Activated T-cell treated with anti-CD3 and anti-CD28 coated beads for 4 hours (primary cell): ENCODE measurements around the gene AFAP1.

Experiments used
- DNase-seq: peaks from one replicate; pipeline ENCODE4 v3.0.0-alpha.2; 2020

Gene AFAP1

DNA sequence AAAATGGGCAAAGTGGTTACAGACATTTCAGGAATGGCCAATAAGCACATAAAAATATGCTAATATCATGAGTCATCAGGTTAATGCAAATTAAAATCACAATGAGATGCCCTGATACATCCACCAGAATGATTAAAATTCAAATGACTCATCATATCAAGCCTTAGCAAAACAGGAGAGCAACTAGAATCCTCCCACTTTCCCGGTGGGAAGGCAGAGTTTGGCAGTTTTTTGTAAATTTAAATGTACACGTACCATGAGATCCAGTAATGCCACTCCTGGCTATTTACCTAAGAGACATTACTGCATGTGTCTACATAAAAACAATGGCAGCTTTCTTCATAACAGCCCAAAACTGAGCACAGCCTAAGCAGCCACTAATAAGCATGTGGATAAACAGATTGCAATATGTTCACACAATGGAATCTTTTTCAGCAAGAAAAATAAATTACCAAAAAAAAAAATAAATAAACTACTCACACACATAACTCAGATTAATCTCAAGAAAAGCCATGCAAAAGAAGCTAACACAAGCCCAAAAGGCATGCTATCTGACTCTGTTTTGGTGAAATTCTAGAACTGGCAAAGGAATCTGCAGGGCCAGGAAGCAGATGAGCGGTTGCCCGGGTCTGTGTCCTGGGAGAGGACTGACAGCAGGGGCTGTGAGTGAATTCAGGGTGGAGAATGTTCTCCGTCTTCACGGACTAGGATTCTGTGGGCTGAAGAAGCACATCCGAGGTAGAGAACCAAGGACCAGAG, 48.8 kb downstream of the AFAP1 start:
- DNase-seq = no peak

DNA sequence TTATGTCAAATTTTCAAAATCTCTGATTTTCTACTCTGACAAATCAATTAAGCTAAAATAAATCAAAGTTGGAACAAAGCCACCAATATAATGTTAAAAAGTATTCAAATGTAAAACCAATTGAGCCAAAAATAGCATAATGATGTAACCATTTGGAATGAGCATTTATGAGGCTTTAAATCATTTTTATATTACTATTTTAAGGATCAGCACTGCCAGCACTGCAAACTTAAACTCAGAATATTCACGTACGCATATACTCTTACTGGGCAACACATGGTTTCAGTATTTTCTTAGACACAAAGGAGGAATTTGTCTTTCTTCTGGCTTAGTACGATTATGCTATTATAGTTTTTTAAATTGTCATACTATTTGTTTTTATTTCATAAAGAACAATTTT, 52.2 kb downstream of the AFAP1 start:
- DNase-seq = no peak

DNA sequence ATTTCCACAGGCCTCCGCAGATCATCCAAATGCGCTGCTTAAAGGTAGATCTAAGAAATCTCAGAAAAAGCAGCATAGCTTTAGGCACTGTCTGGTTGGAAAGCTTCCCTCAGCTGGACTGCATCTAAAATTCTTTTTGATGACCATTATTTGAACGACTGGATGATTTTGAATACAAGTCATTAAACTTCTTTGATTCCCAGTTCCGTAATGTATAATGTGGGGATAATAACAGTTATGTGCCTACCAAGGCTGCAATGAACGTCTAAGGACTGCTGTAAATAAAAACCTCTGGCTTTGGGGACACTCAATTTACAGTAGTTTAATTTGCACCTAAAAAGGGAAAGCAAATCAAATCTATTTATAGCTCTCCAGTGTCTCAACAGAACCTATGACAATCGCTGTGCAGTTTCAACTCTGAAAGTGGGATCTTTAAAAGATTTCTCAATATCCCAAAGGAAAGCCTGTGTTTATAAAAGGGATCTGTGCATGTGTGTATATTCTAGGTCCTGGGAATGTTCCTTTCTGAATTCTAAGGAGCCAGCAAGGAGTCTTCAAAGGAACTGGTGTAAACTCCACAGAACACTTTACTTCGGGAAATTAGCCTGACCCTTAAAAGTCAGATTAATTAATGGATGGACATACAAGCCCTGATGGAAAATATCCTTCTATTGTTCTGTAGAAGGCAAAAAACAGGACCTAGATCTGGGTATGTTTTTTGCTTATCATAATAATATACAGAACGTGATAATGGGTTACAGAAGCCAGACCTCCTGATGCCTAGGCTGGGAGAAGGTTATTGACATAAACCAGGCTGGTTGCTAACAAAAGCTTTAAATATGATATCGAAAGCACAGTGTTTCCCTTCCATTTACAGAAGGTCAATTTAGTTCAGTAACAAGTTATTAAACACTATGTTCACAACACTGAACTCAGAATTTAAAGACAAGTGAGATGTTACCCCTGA, 53.4 kb downstream of the AFAP1 start:
- no peak for DNase-seq

DNA sequence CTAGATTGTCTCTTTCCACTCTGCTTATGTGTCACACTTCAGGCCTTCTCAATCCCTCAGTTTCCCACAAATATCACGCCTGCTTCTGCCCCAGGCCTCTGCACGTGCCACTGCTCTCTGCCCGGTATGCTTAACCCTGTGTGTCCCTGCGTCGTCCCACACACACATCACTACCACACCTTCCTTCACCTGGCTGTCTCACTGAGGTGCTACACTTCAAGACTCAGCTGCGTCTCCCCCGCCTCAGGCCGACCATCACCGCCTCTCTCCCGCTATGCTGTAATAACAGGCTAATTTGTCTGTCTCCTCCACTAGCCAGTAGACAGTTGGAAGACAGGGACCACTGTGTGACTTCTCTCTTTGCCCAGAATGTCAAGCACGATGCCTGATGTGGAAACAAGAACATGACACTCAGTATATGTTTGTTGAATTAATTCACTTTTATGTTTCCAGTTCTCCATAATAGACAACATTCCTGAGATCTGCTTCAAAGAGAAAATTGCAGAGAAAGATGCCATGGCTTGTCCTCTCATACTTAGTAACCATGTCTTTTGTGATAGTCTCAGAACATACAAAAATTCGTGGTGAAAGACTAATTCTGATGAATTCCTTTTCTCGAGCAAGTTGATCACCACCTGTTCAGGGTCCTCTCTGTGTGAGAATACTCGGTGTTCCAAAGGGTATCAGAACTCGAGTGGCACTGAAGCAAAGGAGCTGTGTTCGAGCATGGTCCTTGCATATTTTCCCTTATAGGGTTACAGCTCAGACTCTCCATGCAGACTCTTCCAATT, 54.2 kb downstream of the AFAP1 start:
- no peak for DNase-seq

DNA sequence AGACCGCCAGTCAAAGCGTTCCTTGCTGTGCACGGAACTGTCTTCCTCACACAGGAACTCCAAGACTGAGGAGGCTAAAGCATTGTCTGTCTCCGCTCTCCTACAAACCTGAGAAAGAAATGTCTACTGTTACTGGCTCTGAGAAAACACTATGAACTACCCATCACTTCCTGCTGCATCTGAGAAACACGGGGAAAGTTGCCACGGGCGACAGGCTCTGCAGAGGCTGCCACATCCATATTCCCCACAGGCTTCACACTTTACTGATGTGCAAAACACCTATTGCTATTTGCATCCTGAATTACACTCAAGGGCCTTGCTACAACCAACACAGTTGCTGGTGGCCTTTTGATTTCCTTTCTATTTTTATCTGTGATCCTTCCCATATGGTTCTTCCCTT, 59.0 kb downstream of the AFAP1 start:
- no peak for DNase-seq

DNA sequence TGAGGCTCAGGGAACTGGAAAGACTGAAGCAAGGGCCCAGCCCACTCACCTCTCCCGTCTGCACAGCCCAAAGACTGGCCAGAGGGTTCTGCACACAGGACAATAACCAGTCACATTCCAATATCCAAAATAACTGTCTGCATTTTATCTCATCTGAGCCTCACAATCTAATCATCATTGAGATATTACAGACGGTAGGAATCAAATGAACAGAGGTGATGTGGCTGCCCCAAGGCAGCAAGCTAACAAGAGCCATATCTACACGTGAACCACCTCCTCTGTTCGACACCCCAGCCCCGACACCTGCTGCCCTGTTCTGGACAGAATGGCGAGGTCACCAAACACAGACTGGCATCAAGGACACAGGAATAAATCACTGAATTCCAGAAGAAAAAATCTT, 60.5 kb downstream of the AFAP1 start:
- no peak for DNase-seq

DNA sequence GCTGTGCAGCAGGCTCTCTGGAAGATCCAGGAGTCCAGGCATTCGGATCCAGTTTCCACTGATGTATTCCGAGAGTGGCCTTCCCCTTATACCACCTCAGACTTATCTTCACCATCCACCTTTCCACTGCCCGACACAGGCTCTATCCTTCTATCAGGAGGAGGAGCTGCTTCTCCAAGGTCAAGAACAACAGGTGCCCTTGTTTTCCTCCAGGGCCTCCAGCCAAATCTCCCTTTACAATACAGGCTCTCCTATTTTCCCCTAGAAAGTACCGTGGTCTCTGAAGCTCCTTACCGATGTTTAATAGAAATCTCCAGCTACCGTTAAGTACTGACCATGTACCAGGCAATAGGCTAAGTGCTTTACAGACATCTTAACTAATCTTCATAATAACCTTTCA, 61.3 kb downstream of the AFAP1 start:
- DNase-seq = no peak

DNA sequence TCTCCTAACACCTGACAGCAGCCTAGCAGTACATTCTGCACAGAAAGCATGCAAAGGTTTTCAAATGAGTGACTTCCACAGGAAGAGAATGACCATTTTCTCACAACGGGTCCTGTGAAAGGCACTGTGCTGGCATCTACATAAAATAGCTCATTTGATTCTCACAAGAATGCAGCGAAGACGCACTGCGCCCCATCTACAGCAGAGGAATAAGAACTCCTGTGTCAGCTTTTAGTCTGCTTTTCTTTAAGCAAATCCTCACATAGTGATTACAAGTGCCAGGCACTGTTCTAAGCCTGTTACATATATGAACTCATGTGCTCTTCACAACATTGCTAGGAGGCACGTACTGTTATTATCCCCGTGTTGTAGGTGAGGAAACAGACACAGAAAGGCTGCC, 62.5 kb downstream of the AFAP1 start:
- DNase-seq = no peak

DNA sequence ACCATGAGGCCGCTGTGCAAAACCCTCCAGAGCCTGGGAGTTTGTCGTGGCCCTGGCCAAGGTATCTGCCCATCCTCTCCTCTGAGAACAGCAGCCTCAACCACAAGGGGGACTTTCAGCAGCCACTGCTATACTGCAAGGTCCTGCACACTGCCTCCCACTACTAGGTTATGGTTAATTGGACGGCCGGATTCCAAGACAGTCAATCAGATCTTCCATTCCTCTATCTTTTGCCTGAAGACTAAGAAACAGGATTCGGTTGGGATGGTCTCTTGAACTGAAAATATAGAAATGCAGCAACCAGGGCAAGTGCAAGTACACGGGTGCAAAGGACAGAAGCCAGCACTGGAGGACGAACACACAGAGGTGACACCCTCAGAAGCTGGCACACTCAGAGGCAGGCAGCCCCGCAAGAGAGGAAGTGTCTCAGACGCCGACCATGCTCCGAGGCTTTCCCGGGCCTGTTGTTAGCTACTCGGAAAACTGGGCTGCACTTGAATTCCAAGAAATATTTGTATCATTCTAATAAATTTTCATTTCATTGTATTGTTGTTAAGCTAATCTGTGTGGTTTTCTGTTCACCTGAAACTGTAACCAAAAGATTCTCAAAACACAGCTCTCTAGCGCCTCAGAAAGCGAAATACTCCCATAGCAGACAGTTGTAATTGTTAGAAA, 63.3 kb downstream of the AFAP1 start:
- DNase-seq = peak; percentile 25

DNA sequence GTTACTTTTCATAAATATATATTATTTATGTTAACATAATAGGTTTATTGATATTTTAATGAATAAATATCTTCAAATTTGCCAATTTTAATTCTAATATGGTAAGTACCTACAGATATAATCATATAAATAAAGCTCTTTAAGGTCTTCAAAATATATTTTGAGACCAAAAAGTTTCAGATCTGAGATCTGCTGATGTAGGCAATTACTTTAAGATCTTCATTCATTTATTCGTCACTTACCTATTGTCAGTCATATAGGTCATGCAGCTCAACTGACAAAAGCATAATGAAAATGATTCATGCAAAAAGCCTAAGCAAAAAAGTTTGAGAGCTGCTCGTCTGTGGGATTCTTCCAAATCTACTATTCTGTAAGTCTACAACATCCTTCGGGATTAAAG, 64.8 kb downstream of the AFAP1 start:
- no peak for DNase-seq

DNA sequence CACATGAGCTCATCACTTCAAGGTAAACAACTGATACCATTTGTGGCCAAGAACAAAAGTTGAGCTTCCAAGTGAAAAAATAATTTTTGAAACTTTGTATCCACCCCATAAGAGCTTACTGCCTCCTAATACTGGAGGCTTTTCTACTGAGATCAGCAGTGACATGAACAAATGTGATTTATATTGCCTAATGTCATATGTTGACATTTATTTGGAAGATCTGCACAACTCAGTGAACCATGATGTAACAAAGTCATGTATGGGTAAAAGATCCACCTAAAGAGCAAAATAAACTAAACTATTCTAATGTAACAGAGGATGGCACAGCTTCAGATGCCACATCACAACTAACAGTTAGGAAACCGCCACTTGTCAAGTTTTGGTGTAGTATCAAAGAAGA, 65.8 kb downstream of the AFAP1 start:
- DNase-seq = no peak

DNA sequence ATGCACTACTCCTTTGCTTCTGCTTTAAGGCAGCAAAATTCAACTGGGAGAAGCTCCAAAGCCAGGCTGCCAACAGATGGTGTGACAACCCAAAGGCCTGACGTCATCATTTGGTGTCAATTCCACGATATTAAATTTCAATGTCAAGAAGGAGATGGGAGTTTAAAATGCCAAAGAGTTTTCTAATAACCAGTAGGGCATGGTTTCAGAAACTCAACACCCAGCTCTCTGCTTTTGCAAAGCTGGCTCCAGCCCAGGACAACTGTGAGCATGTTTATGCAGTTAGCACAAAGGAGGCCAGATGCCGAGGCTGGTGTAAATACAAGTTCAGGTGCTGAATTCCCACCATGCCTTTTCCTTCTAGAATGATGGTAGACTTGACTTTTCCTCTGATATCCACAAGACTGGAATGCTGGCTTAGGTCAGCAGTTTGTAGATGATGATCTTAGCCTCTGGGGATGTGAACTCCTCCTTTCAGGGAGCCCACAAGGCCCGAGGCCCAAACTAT, 67.3 kb downstream of the AFAP1 start:
- DNase-seq = no peak

DNA sequence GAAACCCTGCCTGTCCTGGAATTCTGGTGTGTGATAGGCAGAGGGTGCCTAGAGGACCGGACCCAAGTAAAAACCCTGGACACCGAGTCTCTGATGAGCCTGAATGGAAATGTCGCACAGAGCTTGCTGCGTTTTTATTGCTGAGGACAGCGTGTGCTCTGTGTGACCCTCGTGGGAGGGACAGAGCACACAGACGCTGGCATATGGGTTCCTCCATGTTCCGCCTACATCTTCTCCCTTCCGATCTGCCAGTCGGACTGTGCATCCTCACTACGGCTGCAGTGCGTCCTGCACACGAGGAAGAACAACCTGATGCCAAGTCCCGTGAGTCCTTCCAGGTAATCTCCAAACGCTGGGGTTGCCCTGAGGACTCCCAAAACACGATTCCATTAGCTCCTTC, 68.3 kb downstream of the AFAP1 start:
- DNase-seq = no peak

DNA sequence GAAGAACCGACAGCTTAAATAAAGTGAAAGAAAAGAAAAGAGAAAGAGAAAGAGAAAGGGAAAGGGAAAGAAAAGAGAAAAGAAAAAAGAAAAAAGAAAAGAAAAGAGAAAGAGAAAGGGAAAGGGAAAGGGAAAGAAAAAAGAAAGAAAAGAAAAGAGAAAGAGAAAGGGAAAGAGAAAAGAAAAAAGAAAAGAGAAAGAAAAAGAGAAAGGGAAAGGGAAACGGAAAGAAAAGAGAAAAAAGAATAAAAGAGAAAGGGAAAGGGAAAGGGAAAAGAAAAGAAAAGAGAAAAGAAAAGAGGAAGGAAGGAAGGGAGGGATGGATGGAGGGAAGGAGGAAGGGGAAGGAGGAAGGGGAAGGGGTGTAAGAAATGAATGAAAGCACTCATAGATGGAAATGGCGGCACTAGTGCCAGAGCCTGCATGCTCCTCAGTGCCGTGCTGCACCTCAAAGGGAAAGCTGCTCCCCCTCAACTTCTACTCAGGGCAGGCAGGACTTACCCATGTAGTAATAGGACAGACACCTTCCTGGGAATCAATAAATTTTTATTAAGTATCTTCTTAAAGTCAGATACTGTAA, 70.7 kb downstream of the AFAP1 start:
- DNase-seq = no peak

DNA sequence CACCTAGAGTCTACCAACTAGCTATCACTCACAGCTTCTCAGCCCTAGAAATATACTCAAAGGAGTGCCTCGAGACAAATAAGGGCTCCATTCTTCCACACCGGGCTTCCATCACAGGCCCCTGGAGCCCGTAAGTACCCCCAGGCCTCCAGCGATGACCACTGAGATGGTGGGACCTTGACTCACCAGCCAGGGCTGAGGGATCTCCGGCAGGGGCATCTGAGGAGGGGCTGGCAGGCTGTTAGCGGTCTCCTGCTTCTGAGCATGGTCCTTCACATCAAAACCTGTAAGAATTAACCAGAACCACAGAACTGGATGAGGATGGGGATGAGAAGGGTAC, 71.3 kb downstream of the AFAP1 start:
- DNase-seq = no peak

DNA sequence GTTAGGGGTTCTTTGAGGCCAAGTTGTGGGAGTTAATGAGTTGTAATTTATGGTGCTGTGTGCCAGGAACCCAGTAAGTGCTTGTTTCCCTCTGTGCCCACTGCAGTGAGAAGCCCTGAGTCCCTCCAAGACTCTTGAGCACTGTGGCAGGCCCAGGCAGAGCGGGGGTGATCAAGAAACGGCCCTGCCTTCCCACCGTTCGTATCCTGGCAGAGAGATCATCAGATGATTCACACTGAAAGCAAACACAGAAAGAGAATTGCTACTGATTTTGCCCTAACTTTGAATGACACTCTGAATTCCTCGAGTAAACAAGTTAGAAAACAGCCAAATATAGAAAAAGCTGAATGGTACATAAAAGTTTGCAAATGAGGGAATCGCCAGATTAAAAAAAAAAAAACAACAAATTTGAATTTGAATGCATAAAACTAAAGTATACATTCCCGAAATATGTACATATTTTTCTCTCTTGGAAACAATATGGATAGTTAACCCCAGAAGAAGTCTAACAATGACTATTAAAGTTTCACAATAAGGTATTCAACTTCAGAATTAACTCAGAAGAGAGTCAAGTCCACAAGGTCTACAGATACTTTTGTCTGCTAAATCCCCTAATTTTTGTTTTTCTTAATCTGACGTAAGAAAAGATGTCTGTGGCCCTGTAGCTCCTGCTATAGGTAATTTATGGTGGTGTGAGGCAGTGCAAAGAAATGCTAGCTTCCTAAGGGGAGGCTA, 71.8 kb downstream of the AFAP1 start:
- no peak for DNase-seq

DNA sequence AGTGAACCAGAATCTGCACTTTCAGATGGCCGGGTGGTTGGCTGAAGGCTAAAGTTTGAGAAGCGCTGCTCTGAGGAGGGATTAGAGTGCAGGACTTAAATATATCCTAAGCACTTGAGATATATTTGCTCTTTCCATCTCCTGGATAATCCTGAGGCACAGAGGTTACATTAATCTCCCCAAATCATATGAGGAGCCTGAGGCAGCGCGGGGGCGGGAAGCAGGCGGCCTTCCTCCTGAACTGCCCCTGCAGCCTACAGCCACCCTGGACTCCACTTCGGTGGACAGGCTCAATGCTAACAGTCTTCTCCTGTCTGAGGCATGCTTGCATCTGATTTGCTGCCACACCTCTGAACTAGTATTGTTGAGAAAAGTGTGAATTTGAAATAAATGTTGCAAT, 72.5 kb downstream of the AFAP1 start:
- DNase-seq = no peak

DNA sequence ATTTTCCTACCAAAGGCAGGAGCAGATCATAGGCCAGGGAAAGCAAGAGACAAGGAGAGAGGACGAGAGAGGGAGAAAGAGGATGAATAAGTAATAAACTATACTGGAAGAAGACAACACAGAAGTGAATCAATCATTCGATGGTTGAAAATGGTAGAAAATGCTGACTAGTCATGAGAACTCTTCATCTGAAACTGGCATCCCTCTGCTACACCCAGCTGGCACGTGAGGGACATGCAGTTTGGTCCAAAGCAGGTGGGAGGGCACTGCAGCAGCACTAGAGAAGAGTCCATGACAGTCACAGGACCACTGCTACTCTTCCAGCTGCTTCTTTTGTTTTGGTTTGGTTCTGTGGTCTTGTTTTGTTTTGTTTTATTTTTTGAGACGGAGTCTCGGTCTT, 74.1 kb downstream of the AFAP1 start:
- no peak for DNase-seq

DNA sequence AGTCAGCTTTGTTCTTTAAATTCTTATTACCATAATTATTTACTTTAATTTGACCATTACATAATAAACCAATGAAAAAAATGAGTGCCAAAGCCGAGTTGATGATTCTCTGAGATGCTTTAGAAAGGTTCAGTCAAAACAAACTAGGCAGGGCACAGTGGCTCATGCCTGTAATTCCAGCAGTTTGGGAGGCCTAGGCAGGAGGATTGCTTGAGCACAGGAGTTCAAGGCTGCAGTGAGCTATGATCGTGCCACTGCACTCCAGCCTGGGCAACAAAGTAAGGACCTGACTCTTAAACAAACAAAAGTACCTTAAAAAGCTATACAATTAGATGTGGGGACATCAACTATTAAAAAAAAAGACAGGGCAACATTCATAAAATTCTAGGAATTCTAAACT, 75.0 kb downstream of the AFAP1 start:
- DNase-seq = no peak

DNA sequence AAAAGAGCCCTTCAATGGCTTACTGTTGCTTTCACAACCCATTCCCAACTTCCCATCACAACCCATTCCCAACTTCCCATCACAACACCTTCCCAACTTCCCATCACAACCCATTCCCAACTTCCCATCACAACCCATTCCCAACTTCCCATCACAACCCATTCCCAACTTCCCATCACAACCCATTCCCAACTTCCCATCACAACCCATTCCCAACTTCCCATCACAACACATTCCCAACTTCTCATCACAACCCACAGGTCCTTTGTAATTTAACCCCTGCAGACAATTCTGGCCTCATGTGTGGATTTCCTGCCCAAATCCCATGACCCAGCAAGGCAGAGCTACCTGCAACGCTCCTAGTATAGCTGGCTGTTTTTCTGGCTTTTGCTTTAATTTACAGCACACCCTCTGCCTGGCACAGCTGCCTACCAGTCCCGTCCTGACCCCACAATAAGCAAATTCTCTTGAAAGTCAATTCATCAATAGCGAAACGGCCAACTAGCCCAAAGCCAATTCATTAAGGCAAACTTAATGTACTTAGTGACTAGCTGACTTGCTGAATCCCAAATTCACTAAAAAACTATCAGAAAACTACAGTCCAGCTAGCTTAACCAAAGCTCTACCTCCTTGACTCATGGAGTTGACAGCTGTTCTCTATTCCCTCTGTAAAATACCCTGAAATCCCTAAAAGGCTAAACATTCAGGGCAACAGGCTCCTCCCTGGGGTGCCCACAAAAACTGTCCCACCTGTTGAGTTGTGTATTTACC, 75.6 kb downstream of the AFAP1 start:
- DNase-seq = no peak
